Smooth muscle cell (in vitro differentiated cells): ENCODE measurements around the gene ATXN7. TPM values are rescaled to one million over a fixed set of nuclear protein-coding genes. Genes with fewer than 3 reads are reported as not detected.
A peak's percentile ranks its signal among the peaks of the same experiment; 100 is the strongest.

Source experiments
- DNase-seq: peaks from one replicate; lab custom pipeline; 2025; ENCODE audit not compliant: unreplicated experiment; lab: John Stamatoyannopoulos, UW
- H2AFZ ChIP-seq: fragments of 200-600 bp; sonication (generic); 2 replicates; pipeline ENCODE4 v1.6.0; 2016; ENCODE audit warnings: antibody characterized with exemption, low read depth, mild to moderate bottlenecking
- H3F3A ChIP-seq: fragments of 200-600 bp; sonication (generic); 2 replicates; pipeline ENCODE4 v1.6.0; 2017; ENCODE audit warnings: antibody characterized with exemption, low read depth
- H3K27ac ChIP-seq: fragments of 200-600 bp; sonication (generic); 2 replicates; pipeline ENCODE4 v1.5.1; 2016; ENCODE audit warnings: low read depth, mild to moderate bottlenecking
- H3K27me3 ChIP-seq: fragments of 200-600 bp; sonication (generic); 2 replicates; pipeline ENCODE4 v1.6.1; 2016; ENCODE audit warnings: low read depth, mild to moderate bottlenecking
- H3K36me3 ChIP-seq: fragments of 200-600 bp; sonication (generic); 2 replicates; pipeline ENCODE4 v1.5.1; 2016; ENCODE audit warnings: low read depth
- H3K4me1 ChIP-seq: fragments of 200-600 bp; sonication (generic); 2 replicates; pipeline ENCODE4 v1.5.1; 2016; ENCODE audit warnings: low read depth
- H3K4me2 ChIP-seq: fragments of 200-600 bp; sonication (generic); 2 replicates; pipeline ENCODE4 v1.6.0; 2016; ENCODE audit warnings: mild to moderate bottlenecking
- H3K4me3 ChIP-seq: fragments of 200-600 bp; sonication (generic); 2 replicates; pipeline ENCODE4 v1.5.1; 2016; ENCODE audit warnings: mild to moderate bottlenecking
- H3K79me2 ChIP-seq: fragments of 200-600 bp; sonication (generic); 2 replicates; pipeline ENCODE4 v1.6.0; 2016; ENCODE audit warnings: low read depth, mild to moderate bottlenecking
- H3K9ac ChIP-seq: fragments of 200-600 bp; sonication (generic); 2 replicates; pipeline ENCODE4 v1.6.0; 2016; ENCODE audit warnings: low read depth
- H3K9me3 ChIP-seq: fragments of 200-600 bp; sonication (generic); replicated peaks from 2 replicates; pipeline ENCODE4 v1.5.1; 2016; ENCODE audit warnings: low read depth
- H4K20me1 ChIP-seq: fragments of 200-600 bp; sonication (generic); 2 replicates; pipeline ENCODE4 v1.6.0; 2016; ENCODE audit warnings: low read depth
- CTCF ChIP-seq: fragments of 200-600 bp; sonication (generic); IDR thresholded peaks from 2 replicates; pipeline ENCODE4 v1.5.1; 2017; ENCODE audit warnings: borderline replicate concordance, mild to moderate bottlenecking, antibody characterized with exemption; ENCODE audit not compliant: insufficient read depth, poor library complexity, severe bottlenecking
- WGBS: methylation state at CpG from one replicate; pipeline ENCODE4 v1.1.7; 2016; ENCODE audit warnings: low lambda C conversion rate; 5-methylcytosine and 5-hydroxymethylcytosine counted together
- polyA plus RNA-seq: library from polyadenylated mRNA; unstranded; fragments of >200 nt; fragmentation: Nextera tagmentation; extraction: Ambion mirVana; gene quantifications from 2 replicates; pipeline ENCODE4 v1.2.1, GENCODE V29; 2016
- total RNA-seq: library from RNA; depleted of rRNA; stranded (reverse); fragments of >200 nt; gene quantifications from 2 replicates; pipeline ENCODE4 v1.2.3, GENCODE V29; 2014

The ATXN7 gene
- total and polyA plus RNA-seq, 2 experiments from 2014 or later = 3.6 to 14.1 TPM

GRCh38 chr3:63818282-63819150 is 45.2 kb upstream of the ATXN7 start:
- no peaks in the 10 kb centered on the region for H3K36me3 ChIP-seq
- peak; percentile 89 for TF ChIP-seq CTCF
- H4K20me1 ChIP-seq = no peaks in the 10 kb centered on the region
- no peak overlapping the region for H3K4me3 ChIP-seq
- H3K4me1 ChIP-seq = no peaks in the 10 kb centered on the region
- H3F3A ChIP-seq = no peaks in the 10 kb centered on the region
- H2AFZ ChIP-seq = no peak overlapping the region
- no peaks in the 10 kb centered on the region for H3K27me3 ChIP-seq
- H3K9ac ChIP-seq = no peak overlapping the region
- H3K79me2 ChIP-seq = no peaks in the 10 kb centered on the region
- no peaks in the 10 kb centered on the region for H3K9me3 ChIP-seq
- H3K4me2 ChIP-seq = no peak overlapping the region
- WGBS = 52% methylated on average over 10 of the region's 10 CpGs
- peak; percentile 1 for DNase-seq
- H3K27ac ChIP-seq = no peak overlapping the region

- Histone ChIP-seq H3F3A (no peaks in the 10 kb centered on the region), H3K4me2 (no peak within 1 kb of the TSS)
Observed at GRCh38 chr3:63819151-63819398, 44.6 kb upstream of the ATXN7 start, which contains the start of gene C3orf49. TSS of gene C3orf49 (plus strand) at chr3:63819299. CDS start at chr3:63819472, 173 bp downstream.

GRCh38 chr3:63824309-63824708 is 39.4 kb upstream of the ATXN7 start:
- Histone ChIP-seq H2AFZ (no peak overlapping the region), H3K36me3 (no peaks in the 10 kb centered on the region), H3F3A (peaks cover 6% of the 10 kb centered on the region), H4K20me1 (no peaks in the 10 kb centered on the region), H3K27ac (peak overlapping the region; percentile 51), H3K4me1 (peaks cover 4% of the 10 kb centered on the region), H3K9ac (no peak overlapping the region), H3K4me3 (no peak overlapping the region), H3K27me3 (no peaks in the 10 kb centered on the region), H3K4me2 (no peak overlapping the region), H3K9me3 (no peaks in the 10 kb centered on the region), H3K79me2 (no peaks in the 10 kb centered on the region)
- WGBS = 35% methylated on average over 4 of the region's 4 CpGs
- no peak for TF ChIP-seq CTCF
- no peak for DNase-seq

More at GRCh38 chr3:63819151-63819398, 44.6 kb upstream of the ATXN7 start, which contains the start of gene C3orf49:
- no peak within 1 kb of the TSS for H3K27ac ChIP-seq
- no peaks in the 10 kb centered on the region for H4K20me1 ChIP-seq
- H2AFZ ChIP-seq = no peak within 1 kb of the TSS
- TF ChIP-seq CTCF = no peak
- no peaks in the 10 kb centered on the region for H3K4me1 ChIP-seq
- H3K9ac ChIP-seq = no peak within 1 kb of the TSS
- H3K36me3 ChIP-seq = no peaks in the 10 kb centered on the region
- WGBS = 96% methylated on average over 1 of the region's 1 CpG
- no peak within 1 kb of the TSS for H3K4me3 ChIP-seq
- H3K9me3 ChIP-seq = no peaks in the 10 kb centered on the region
- no peaks in the 10 kb centered on the region for H3K27me3 ChIP-seq
- DNase-seq = no peak
- no peaks in the 10 kb centered on the region for H3K79me2 ChIP-seq

GRCh38 chr3:63830526-63830925 is 33.1 kb upstream of the ATXN7 start:
- 90% methylated on average over 6 of the region's 6 CpGs for WGBS
- H3K4me3 ChIP-seq = no peak overlapping the region
- no peaks in the 10 kb centered on the region for H4K20me1 ChIP-seq
- no peaks in the 10 kb centered on the region for H3K4me1 ChIP-seq
- H3K9me3 ChIP-seq = no peaks in the 10 kb centered on the region
- TF ChIP-seq CTCF = no peak
- H3K27me3 ChIP-seq = no peaks in the 10 kb centered on the region
- no peak overlapping the region for H2AFZ ChIP-seq
- DNase-seq = no peak
- peaks cover 11% of the 10 kb centered on the region for H3K36me3 ChIP-seq
- no peak overlapping the region for H3K9ac ChIP-seq
- no peak overlapping the region for H3K27ac ChIP-seq
- no peaks in the 10 kb centered on the region for H3F3A ChIP-seq
- H3K79me2 ChIP-seq = no peaks in the 10 kb centered on the region
- H3K4me2 ChIP-seq = no peak overlapping the region
